Activated CD4-positive, alpha-beta T cell treated with anti-CD3 and anti-CD28 coated beads, Interleukin-10, Interleukin-2, amounts not matched to agents 100 ng/mL and 50 ng/mL, durations not matched to agents 16 hours and 8 hours (primary cell): ENCODE data around the gene LMBR1.
"Not testable (repeated sequence)": the region's sequence is repeated elsewhere in the genome, so short reads cannot be mapped to it uniquely, and the experiment has no call there.

Source experiments
- DNase-seq: peaks from one replicate; pipeline ENCODE4 v3.0.0-alpha.2; 2020

The LMBR1 gene

DNA sequence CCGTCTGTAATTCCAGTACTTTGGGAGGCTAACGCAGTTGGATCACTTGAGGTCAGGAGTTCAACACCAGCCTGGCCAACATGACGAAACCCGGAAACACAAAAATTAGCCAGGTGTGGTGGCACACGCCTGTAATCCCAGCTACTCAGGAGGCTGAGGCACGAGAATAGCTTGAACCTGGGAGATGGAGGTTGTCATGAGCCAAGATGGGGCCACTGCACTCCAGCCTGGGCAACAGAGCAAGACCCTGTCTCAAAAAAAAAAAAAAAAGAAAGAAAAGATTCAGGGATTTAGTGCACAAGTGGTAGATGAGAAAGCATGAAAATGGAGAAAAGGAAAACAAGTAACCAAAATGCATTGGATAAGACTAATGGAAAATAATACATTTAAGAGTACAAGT is 49.4 kb downstream of the LMBR1 start:
- not testable (repeated sequence) for DNase-seq

DNA sequence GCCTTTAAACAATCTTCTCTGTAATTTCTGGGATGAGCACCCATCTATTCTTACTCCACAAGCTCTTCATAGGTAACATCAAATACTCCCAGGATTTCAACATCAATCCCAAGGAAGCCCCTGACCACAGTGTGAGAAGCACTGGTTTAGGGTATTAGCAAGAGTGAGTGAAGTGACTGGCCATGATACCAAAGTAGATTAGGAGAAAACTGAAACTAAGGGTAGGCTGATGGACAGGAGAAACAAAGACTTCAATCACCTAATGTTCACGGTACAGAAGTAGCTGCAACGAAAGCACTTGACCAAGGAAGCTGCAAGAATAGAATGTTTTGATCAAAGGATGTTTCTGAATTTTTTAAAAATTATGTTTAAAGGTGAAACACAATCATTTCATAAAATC is 49.8 kb downstream of the LMBR1 start:
- no peak for DNase-seq

DNA sequence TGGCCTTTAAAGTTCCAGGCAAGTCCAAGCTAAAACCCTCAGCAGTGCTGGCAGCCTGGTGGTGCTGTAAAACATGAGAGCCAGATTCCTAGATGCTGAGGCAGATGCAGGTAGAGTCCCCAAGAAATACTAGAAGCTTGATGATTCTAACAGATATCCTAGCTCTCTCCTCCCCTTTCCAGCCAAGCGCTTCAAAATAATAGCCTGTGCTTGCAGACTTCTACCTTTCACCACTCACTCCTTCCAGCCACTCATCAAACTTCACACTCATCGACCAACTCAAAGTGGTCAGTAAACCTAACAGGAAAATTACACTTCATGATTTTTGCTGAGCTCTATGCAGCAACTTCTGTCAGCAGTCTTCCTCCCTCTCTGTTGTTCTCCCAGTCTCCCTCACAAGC is 50.2 kb downstream of the LMBR1 start:
- DNase-seq, result no peak

DNA sequence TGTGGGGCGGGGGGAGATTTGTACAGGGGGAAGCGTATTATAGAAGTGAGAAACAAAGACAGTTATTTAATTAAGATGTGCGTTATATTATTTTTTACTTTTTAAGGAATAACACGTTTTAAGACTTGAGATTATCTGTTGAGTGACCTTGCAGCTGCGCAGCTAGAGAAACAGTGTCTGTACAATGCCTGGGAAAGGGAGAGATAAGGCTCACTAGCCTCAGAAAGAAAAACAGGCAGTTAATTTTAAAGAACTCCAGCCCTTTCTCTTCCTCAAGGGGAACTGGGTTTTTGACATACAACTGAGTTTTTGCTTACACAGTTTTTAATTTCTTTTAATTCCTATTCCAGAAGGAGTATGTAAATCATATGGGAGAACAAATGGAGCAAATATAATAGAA is 50.7 kb downstream of the LMBR1 start:
- DNase-seq, result no peak

DNA sequence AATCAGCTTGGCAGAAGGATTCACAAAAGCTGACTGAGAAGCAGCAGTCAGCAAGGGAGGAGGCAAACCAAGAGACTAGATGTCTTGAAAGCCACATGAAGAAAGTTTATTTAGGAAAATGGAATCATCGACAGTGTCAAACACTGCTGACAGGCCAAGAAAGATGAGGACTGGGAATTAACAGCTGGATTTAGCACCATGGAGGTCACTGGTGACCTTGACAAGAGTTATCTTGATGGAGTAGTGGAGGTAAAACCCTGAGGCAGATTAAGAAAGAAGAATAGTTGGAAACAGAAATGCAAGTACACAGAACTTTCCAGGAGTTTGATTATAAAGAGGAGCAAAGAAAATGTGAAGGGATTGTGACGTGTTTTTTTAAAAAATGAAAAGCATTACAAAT is 51.5 kb downstream of the LMBR1 start:
- DNase-seq, result no peak

DNA sequence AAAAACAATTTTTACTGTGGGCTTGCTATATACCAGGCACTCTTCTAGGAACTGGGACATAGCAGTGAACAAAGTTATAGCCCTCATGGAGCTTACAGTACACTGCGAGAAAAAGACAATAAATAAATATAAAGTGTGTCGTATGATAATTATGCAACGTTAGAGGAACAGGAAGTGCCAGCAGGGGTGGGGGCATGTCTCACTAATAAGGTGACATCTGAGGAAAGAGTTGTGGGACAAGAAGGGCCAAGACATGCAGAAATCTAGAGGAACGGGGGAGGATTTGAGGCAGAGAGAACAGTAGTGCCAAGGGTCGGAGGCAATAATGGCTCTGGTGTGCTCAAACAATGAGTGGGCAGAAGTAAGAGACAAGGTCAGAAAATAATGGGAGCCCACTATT is 52.8 kb downstream of the LMBR1 start:
- DNase-seq, result no peak

DNA sequence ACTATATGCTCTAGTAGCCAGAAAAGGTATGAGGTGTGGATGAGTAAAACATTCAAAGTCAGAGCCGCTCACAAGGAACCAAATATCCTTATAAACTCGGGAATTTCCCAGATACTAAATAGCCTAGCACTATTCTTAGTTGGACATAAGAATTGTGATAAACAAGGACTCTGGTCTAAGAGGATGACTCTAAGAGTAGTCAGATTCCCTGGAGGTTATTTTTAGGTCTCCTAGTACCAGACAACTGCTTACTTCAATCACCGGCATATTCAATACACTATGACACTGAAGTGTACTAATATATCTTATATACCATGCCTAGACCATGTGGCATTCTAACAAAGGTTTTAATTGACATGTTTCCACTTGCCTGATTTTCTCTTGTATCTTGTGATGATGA is 56.5 kb downstream of the LMBR1 start:
- no peak for DNase-seq

DNA sequence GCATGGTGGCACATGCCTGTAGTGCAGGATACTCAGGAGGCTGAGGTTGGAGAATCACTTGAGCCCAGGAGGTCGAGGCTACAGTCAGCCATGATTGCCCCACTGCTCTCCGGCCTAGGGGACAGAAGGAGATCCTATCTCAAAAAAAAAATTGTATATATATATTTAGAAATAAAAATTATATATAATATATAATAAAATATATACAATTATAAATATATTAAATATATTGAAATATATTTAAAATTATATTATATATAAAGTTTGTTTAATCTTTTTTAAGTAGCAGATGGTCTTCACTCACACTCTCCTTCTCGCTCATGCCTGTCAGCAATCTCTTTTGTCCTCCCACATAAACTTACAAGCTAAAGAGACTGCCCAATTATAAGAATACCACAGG is 58.5 kb downstream of the LMBR1 start:
- no peak for DNase-seq

DNA sequence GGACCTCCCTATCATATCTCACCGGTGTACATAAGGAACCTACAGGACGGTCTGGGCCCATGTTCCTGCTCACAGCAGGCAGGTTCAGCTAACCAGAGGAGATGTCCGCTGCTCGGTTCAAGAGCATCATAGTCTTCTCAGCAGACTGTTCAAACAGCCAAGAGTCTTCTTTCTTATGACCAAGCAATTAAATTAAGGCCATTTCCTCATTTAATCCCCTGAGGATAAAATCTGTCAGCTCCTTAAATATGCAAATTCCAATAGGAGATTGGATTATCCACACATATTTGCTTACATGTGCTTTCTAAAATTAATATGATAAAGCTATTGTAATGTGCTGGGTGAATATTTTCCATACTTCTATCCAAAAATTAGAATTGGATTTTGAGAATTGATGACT is 59.7 kb downstream of the LMBR1 start:
- DNase-seq, result no peak

DNA sequence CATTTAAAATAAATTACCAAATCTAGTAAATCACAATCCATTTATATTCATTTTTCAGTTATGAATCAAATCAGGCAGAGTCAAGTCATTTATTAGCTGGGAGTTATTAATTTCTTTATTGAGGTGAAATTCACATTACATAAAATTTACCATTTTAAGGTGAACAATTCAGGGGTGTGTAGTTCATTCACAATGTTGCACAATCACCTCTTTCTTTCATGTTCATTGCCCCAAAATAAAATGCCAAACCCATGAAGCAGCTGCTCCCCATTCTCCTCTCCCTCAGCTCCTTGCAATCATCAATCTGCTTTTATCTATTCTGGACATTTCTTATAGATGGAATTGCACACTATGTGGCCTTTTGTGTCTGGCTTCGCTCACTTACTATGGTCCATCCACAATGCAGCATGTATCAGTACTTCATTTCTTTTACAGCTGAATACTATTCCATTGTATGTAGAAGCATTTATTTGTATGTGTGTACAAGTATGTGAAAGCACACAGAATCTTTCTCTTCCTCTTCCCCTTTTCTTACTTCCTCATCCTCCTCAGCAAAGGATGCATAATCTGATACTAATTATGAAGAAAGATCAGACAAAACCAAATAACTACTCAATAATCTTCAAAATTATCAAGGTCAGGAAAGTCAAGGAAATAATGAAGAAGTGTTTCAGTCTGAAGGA is 60.6 kb downstream of the LMBR1 start:
- DNase-seq, result no peak

DNA sequence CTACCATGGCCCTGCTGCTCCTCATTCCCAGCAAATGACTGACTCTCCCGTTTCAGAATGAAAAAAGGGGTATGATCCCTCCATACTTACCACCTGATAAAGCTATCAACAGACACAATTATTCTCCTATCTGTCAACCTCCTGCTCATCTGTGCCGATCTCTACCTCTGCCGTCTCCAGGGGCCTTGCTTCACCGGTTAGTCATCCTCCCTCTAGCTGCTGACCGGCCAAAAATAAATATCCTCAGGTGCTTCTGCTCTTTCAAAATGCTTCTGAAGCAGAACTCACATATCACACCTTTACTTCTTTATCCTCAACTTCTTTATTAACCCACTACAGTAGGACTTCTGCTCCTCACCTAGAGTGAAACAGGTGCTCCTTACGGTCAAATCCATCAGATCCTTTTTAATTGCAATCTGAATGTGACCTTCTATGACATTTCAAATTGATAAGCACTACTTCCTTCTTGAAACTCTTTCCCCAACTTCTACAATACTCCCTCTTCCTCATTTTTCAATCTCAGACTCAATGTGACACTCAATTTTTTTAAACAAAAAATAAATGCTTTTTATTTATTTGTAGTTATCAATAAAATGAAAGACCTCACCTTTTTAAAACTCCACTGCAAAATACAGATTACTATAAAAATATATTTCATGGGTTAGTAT is 63.2 kb downstream of the LMBR1 start:
- DNase-seq, result no peak

DNA sequence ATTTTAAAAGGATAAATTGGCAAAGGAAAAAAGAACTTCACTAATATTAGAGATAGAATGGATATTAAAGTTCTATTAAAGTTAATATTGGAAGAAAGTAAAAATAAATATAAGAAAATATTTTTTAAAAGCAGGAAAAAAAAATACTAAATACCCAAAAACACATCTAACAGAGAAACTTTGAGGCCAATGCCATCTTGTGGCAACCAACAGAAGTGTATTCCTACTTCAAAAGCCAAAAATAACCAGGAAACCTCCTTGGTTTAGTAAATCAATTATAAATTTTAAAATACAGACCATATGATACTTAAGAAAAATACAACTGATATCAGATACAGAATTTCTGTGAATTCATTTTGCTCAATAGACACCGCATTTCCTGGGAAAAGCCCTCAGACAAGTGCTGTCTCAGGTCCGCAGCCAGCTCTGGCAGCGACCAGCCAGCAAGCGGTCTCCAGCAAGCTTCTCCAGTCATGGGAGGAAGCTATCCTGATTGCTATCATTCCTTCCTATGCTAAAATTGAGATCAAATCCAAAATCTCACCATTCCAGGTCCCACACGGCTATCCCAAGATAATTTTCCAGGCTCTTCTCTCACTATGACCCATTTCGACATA is 65.3 kb downstream of the LMBR1 start:
- peak; percentile 15 for DNase-seq

DNA sequence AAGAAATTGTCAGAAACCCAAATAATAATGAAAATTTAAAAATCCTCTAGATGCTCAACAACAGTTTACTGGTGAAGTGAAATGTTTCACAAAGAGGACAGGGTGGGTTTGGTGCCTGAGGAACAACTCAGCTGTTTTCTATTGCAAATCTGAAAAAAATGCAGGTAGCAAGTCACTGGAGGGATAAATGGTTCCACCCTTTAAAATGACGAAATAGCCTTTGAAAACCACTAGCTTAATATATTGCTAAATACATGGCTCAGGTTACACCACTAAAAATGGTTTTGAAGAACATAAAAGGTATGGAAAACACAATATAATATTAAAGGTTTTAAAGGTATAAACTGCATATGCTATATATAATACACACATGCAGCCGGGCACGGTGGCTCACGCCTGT is 69.5 kb downstream of the LMBR1 start:
- DNase-seq, result no peak

DNA sequence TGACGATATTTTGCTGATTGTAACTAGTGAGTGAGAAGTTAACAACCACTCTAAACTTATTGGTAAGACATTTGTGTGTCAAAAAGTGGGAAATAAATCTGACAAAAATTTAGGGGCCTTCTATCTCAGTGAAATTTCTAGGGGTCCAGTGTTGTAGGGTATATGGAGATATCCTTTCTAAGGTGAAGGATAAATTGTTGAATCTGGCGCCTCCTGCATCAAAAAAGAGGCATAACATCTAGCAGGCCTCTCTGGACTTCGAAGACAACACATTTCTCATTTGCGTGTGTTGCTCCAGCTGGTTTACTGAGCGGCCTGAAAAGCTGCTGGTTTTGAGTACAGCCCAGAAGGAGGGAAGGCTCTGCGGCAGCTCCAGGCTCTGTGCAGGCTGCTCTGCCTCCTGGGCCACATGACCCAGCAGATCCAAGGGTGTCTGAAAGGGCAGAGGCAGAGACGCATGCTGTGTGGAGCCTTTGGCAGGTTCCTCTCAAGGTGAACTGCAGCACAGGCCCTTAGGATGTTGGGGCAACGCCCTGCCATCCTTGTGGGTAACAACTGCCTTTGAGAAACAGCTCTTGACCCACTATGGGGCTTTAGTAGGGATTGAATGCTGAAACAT is 72.4 kb downstream of the LMBR1 start:
- DNase-seq, result peak; percentile 8

DNA sequence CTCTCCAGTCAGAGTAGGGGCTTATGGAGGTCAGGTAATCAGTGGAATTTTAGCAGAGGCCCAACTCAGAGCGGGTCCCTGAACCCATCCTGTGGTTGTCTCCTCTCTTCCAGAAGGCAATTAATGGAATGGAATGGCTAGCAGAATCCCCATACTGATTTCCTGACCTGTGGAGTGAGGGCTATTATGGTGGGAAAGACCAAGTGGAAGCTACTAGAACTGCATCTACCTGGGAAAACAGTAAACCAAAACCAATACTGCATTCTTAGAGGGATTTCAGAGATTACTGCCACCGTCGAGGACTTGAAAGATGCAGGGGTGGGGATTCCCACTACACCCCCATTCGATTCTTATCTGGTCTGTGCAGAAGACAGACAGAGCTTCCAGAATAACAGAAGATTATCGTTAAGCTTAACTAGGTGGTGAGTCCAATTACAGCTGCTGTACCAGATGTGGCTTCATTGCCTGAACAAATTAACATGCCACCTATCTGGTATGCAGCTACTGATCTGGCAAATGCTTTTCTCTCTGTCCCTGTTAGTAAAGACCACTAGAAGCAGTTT is 73.2 kb downstream of the LMBR1 start:
- DNase-seq, result no peak

DNA sequence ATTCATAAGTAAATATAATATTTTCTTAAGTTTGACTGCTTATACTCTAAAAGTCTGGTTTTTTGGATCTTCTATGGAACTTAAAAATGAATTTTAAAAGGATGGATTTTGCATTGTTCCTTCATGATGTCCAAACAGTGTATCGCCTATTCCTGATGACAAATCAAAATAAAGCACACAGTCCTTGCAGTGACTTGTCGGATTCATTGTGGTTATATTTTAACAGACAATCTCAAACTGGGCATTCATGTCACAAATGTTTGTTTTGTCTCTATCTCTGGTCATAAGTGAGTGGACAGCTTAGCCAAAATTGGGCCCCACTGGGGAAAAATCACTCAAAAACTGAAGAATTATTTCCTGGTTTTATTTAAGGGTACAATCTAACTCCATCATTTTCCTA is 74.8 kb downstream of the LMBR1 start:
- DNase-seq, result no peak

DNA sequence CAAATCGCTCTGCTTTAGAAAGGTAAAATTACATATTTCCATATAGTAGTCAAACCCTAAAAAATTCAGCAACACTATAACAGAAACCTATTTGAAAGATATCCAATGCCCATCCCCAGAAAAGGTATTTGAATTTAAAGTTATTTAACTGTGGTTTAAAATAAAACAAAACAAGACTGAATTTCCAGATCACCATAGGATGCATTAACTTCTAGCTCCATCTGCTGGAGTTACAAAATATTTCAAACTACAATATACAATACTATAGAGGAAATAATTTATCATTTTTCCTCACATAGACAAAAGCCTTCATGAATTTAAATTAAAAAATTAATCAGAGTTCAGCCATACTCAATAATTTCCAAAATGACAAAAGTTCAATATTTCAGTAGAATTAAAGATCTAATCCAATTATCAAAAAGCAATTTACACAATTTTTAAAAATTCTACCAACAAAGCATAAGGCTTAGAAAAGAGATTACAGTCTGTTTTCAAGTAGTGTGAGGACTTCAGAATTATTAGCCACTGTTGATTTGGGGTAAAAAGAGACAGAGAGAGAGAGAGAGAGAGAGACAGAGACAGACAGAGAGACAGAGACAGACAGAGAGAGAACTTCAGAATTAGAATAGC is 75.9 kb downstream of the LMBR1 start:
- peak; percentile 8 for DNase-seq

DNA sequence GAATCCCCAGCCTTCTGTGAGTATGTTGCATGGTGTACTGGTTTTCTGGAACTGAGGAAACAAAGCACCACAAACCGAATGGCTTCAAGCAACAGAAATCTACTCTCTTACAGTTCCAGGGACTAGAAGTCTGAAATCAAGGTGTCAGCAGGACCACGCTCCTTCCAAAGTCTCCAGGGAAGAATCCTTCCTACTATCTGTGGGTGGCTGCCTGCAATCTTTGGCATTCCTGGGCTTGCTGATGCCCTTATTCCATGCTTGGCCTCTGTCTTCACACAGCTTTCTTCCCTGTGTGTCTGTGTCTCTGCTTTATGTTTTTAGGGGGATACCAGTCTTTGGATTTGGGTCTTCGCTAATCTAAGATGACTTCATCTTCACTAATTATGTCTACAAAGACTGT is 81.3 kb downstream of the LMBR1 start:
- DNase-seq, result no peak

DNA sequence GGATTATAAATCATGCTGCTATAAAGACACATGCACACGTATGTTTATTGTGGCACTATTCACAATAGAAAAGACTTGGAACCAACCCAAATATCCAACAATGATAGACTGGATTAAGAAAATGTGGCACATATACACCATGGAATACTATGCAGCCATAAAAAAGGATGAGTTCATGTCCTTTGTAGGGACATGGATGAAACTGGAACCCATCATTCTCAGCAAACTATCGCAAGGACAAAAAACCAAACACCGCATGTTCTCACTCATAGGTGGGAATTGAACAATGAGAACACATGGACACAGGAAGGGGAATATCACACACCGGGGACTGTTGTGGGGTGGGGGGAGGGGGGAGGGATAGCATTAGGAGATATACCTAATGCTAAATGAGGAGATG is 89.3 kb downstream of the LMBR1 start:
- DNase-seq, result not testable (repeated sequence)

DNA sequence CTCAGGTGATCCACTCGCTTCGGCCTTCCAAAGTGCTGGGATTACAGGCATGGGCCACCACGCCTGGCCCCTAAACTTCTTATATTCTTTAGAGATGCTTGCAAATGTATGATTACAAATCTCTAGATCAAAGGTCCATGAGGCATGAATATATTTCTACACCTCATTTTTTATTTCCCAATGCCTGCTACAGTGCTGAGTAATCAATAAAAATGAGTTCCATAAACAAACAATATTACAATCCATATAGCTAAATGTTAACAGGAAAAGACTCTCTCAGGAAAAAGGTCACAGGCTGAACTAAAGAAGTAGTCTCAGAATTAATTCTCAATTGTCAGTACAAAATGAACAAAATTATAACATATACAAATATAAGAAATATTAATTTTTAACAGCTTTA is 90.8 kb downstream of the LMBR1 start:
- DNase-seq, result no peak

DNA sequence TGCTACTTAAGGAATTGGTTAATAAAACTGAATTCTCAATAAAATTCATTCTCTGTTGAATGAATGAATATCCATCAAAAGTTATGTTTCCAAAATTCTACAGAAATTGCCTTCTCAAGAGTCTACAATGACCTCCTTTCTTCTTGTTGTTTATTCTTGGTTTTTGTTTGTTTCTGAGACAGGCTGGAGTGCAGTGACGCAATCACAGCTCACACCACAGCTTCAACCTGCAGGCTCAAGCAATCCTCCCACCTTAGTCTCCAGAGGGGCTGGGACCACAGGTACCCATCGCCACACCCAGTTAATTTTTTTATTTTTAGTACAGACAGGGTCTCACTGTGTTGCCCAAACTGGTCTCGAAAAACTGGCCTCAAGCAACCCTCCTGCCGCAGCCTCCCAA is 97.6 kb downstream of the LMBR1 start:
- no peak for DNase-seq

DNA sequence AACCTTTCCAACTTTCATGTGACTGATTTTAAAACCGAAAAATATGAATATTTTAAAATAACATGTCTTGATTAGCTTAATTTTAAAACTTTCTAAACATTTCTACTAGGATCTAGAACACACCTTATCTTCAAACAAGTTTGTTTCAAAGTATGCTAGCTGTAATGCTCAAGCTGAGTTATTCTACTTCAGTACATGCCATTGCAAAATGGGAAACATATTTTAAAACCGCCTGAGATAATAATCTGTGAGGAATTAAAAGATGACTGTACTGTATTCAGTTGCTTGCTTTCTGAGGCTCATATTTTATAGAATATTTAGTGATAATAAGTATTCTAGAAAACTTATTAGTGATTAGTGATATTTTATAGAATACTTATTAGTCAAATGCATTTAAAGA is 99.6 kb downstream of the LMBR1 start:
- DNase-seq, result no peak

DNA sequence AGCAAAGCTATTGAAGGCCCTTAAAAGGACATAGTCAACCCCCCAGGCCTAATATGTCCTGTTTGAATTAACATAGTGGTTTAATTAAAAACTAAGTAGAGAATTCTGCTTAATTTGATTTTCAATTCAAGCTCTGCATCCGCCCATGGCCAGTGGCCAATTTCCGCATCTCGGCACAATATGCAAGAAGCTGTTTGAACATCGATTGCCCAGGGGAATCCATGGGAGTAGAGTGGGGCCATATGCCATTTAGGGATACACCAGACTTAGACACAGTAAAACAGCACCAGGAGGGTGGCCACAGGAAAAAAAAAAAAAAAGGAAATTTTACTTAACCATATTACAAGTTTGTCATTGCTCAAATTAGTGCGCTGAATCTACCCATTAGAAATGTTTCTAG is 100.4 kb downstream of the LMBR1 start:
- DNase-seq, result no peak
